Measurements from ENCODE around the gene SLC26A9.

SLC26A9 gene

DNA sequence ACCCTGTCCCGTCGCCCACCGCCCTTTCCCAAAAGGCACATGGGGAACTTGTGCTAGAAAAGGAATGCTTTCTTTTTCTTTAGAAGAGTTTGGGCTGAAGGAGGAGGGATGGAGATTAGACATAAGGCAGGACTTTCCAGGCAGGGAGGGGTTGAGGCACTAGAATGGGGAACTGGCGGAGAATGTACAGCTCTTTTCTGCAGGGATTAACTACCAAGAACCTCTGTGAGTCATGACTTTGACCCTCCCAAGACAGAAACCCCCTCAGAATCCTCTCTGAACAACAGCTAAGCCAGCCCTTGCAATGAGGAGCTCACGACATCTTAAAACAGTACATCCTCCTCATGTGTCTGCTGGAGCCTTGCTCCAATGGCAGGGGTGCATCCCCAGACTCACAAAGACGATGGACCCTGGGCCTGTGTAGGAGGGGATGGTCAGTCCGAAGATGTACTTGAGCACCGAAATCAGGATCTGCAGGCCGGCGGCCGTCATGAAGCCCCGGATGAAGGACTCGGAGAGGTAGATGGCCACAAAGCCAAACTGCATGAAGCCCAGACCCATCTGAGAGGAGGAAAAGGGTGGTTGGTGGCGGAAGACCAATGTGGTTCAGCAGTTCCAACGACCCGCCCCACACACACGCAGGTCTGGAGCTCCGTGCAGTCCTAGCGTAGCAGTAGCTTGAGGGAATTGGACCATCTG lies 13.6 kb downstream of the SLC26A9 start:
- H3K4me1 ChIP-seq (ENCODE audit: control insufficient read depth, low read depth, low read length) = peaks cover 29% of the 10 kb centered on the region
- H3K27me3 ChIP-seq (ENCODE audit: control insufficient read depth, insufficient read depth, low read length) = no peaks in the 10 kb centered on the region
- no peaks in the 10 kb centered on the region for H3K9me3 ChIP-seq (ENCODE audit: control insufficient read depth, low read depth, low read length)
- no peak overlapping the region for H3K27ac ChIP-seq (ENCODE audit: low read length)
- no peak overlapping the region for H3K4me3 ChIP-seq (ENCODE audit: low read length)
- no peaks in the 10 kb centered on the region for H3K36me3 ChIP-seq (ENCODE audit: control insufficient read depth, low read depth, low read length)
- H3K9ac ChIP-seq (ENCODE audit: low read length) = no peak overlapping the region

DNA sequence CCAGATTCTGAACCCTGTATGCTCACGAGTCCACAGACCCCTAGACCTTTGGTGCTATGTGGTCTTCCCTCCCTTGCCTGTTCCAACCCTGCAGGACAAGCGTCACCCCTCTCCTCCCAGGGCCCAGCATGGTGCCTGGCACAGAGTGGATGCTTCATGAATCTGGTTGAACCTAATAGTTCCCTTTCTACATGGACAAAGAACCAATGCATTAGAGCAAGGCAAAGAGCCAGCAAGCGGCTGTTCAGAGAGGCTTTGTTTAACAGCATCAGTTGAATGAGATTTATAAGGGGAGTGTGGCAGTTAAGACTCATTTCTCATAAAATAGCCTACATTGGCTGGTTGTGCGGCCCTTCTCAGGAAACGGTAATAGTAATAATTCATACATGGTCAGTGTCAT lies 14.9 kb downstream of the SLC26A9 start:
- Histone ChIP-seq H3K27ac (ENCODE audit: low read length) (no peak overlapping the region), H3K4me3 (ENCODE audit: low read length) (no peak overlapping the region), H3K36me3 (ENCODE audit: control insufficient read depth, low read depth, low read length) (no peaks in the 10 kb centered on the region), H3K27me3 (ENCODE audit: control insufficient read depth, insufficient read depth, low read length) (no peaks in the 10 kb centered on the region), H3K4me1 (ENCODE audit: control insufficient read depth, low read depth, low read length) (peaks cover 19% of the 10 kb centered on the region), H3K9ac (ENCODE audit: low read length) (no peak overlapping the region), H3K9me3 (ENCODE audit: control insufficient read depth, low read depth, low read length) (no peaks in the 10 kb centered on the region)

DNA sequence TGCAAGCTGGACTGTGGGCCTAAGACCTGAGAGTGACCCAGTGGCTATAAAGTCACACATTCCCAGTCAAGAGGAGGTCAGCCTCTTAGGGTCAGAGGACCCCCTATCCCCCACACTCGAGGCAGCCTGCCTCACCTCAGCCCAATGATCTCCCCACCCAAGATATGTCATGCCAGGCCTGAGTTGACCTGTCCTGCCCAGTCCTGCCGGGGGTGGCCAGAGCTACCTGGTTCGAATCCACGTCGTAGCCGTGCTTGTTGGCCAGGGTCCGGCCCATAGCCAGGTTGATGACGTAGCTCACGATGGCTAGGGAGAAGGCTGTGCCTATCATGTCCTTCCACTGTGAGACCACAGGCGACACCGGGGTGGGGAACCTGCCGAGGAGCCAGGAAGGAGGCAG lies 15.6 kb downstream of the SLC26A9 start:
- H3K9ac ChIP-seq (ENCODE audit: low read length) = no peak overlapping the region
- no peaks in the 10 kb centered on the region for H3K9me3 ChIP-seq (ENCODE audit: control insufficient read depth, low read depth, low read length)
- H3K4me3 ChIP-seq (ENCODE audit: low read length) = no peak overlapping the region
- no peaks in the 10 kb centered on the region for H3K27me3 ChIP-seq (ENCODE audit: control insufficient read depth, insufficient read depth, low read length)
- no peaks in the 10 kb centered on the region for H3K36me3 ChIP-seq (ENCODE audit: control insufficient read depth, low read depth, low read length)
- H3K27ac ChIP-seq (ENCODE audit: low read length) = no peak overlapping the region
- peaks cover 13% of the 10 kb centered on the region for H3K4me1 ChIP-seq (ENCODE audit: control insufficient read depth, low read depth, low read length)

- no peak overlapping the region for H3K27ac ChIP-seq (ENCODE audit: low read length)
- H3K36me3 ChIP-seq (ENCODE audit: control insufficient read depth, low read depth, low read length) = no peaks in the 10 kb centered on the region
- H3K9me3 ChIP-seq (ENCODE audit: control insufficient read depth, low read depth, low read length) = no peaks in the 10 kb centered on the region
- H3K9ac ChIP-seq (ENCODE audit: low read length) = no peak overlapping the region
- H3K27me3 ChIP-seq (ENCODE audit: control insufficient read depth, insufficient read depth, low read length) = no peaks in the 10 kb centered on the region
- H3K4me3 ChIP-seq (ENCODE audit: low read length) = no peak overlapping the region
- H3K4me1 ChIP-seq (ENCODE audit: control insufficient read depth, low read depth, low read length) = peaks cover 12% of the 10 kb centered on the region
These were observed 16.0 kb downstream of the SLC26A9 start for GRCh38 chr1:205927247-205927646.

- Histone ChIP-seq H3K27me3 (ENCODE audit: control insufficient read depth, insufficient read depth, low read length) (no peaks in the 10 kb centered on the region), H3K4me1 (ENCODE audit: control insufficient read depth, low read depth, low read length) (peaks cover 12% of the 10 kb centered on the region), H3K4me3 (ENCODE audit: low read length) (no peak overlapping the region), H3K9ac (ENCODE audit: low read length) (no peak overlapping the region), H3K27ac (ENCODE audit: low read length) (no peak overlapping the region), H3K9me3 (ENCODE audit: control insufficient read depth, low read depth, low read length) (no peaks in the 10 kb centered on the region), H3K36me3 (ENCODE audit: control insufficient read depth, low read depth, low read length) (no peaks in the 10 kb centered on the region)
These were observed 16.6 kb downstream of the SLC26A9 start for GRCh38 chr1:205926636-205927035.

DNA sequence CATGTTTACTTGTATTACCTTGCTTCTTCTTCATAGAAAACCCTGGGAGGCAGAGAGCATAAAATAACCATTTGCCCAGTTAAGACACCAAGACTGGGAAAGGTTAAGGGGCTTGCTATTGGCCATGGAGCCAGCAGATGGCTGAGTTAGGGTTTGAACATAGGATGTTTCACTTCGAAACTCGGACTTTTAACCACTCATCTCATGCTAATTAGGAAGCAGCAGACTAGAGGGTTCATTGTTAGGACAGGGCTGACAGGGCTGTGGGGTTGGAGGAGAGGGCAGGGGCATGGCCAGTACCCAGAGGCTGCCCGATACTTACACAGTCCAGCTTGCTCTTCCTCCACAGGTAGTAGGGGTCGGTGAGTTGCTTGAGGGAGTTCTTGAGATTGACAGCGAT lies 17.0 kb downstream of the SLC26A9 start:
- peaks cover 12% of the 10 kb centered on the region for H3K4me1 ChIP-seq (ENCODE audit: control insufficient read depth, low read depth, low read length)
- no peak overlapping the region for H3K27ac ChIP-seq (ENCODE audit: low read length)
- no peaks in the 10 kb centered on the region for H3K27me3 ChIP-seq (ENCODE audit: control insufficient read depth, insufficient read depth, low read length)
- H3K36me3 ChIP-seq (ENCODE audit: control insufficient read depth, low read depth, low read length) = no peaks in the 10 kb centered on the region
- no peak overlapping the region for H3K4me3 ChIP-seq (ENCODE audit: low read length)
- H3K9ac ChIP-seq (ENCODE audit: low read length) = no peak overlapping the region
- H3K9me3 ChIP-seq (ENCODE audit: control insufficient read depth, low read depth, low read length) = no peaks in the 10 kb centered on the region

GRCh38 chr1:205925736-205926135 lies 17.5 kb downstream of the SLC26A9 start:
- no peak overlapping the region for H3K9ac ChIP-seq (ENCODE audit: low read length)
- no peaks in the 10 kb centered on the region for H3K36me3 ChIP-seq (ENCODE audit: control insufficient read depth, low read depth, low read length)
- no peaks in the 10 kb centered on the region for H3K27me3 ChIP-seq (ENCODE audit: control insufficient read depth, insufficient read depth, low read length)
- no peak overlapping the region for H3K4me3 ChIP-seq (ENCODE audit: low read length)
- H3K4me1 ChIP-seq (ENCODE audit: control insufficient read depth, low read depth, low read length) = peaks cover 12% of the 10 kb centered on the region
- no peak overlapping the region for H3K27ac ChIP-seq (ENCODE audit: low read length)
- H3K9me3 ChIP-seq (ENCODE audit: control insufficient read depth, low read depth, low read length) = no peaks in the 10 kb centered on the region

DNA sequence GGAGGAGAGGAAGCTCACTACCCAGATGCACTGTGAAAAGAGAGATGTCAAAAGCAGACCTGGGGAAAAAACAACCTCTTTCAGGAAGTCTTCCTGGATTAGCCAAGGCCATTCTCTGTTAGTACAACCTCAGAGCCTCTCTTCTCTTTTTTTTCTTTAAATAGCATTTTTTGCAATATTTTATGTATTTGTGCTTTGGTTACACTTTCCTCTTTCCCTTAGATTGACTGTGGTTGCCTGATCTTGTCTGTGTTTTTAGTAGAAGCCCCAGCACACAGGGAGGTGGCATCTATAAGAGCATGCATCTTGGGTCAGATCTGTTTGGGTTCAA lies 18.8 kb downstream of the SLC26A9 start:
- no peak overlapping the region for H3K27ac ChIP-seq (ENCODE audit: low read length)
- H3K27me3 ChIP-seq (ENCODE audit: control insufficient read depth, insufficient read depth, low read length) = no peaks in the 10 kb centered on the region
- H3K4me1 ChIP-seq (ENCODE audit: control insufficient read depth, low read depth, low read length) = peaks cover 12% of the 10 kb centered on the region

GRCh38 chr1:205923651-205924459 lies 19.4 kb downstream of the SLC26A9 start:
- Histone ChIP-seq H3K27ac (ENCODE audit: low read length) (no peak overlapping the region), H3K4me1 (ENCODE audit: control insufficient read depth, low read depth, low read length) (peaks cover 12% of the 10 kb centered on the region), H3K27me3 (ENCODE audit: control insufficient read depth, insufficient read depth, low read length) (no peaks in the 10 kb centered on the region), H3K36me3 (ENCODE audit: control insufficient read depth, low read depth, low read length) (no peaks in the 10 kb centered on the region), H3K9me3 (ENCODE audit: control insufficient read depth, low read depth, low read length) (no peaks in the 10 kb centered on the region), H3K9ac (ENCODE audit: low read length) (no peak overlapping the region), H3K4me3 (ENCODE audit: low read length) (no peak overlapping the region)

More for the DNA sequence above, 18.8 kb downstream of the SLC26A9 start:
- Histone ChIP-seq H3K9ac (ENCODE audit: low read length) (no peak overlapping the region), H3K9me3 (ENCODE audit: control insufficient read depth, low read depth, low read length) (no peaks in the 10 kb centered on the region), H3K36me3 (ENCODE audit: control insufficient read depth, low read depth, low read length) (no peaks in the 10 kb centered on the region), H3K4me3 (ENCODE audit: low read length) (no peak overlapping the region)

DNA sequence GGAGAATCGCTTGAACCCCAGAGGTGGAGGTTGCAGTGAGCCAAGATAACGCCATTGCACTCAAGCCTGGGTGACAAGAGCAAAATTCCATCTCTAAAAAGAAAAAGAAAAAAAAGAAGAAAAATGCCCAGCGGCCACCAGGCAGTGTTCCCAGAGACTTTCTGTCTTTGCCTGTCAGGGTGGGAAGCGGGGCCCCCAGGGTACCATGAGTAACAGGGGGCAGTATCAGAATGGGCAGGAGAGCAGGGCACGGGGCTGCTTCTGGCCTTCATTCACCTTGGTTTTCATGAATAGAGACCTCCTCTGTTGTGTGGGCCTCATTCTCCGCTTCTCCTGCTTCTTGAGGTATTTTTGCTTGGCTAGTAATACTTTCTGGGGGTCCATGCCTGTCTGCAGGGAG lies 20.4 kb downstream of the SLC26A9 start:
- no peak overlapping the region for H3K9ac ChIP-seq (ENCODE audit: low read length)
- no peak overlapping the region for H3K4me3 ChIP-seq (ENCODE audit: low read length)
- no peak overlapping the region for H3K27ac ChIP-seq (ENCODE audit: low read length)
- peaks cover 12% of the 10 kb centered on the region for H3K4me1 ChIP-seq (ENCODE audit: control insufficient read depth, low read depth, low read length)
- no peaks in the 10 kb centered on the region for H3K27me3 ChIP-seq (ENCODE audit: control insufficient read depth, insufficient read depth, low read length)
- H3K9me3 ChIP-seq (ENCODE audit: control insufficient read depth, low read depth, low read length) = no peaks in the 10 kb centered on the region
- no peaks in the 10 kb centered on the region for H3K36me3 ChIP-seq (ENCODE audit: control insufficient read depth, low read depth, low read length)

DNA sequence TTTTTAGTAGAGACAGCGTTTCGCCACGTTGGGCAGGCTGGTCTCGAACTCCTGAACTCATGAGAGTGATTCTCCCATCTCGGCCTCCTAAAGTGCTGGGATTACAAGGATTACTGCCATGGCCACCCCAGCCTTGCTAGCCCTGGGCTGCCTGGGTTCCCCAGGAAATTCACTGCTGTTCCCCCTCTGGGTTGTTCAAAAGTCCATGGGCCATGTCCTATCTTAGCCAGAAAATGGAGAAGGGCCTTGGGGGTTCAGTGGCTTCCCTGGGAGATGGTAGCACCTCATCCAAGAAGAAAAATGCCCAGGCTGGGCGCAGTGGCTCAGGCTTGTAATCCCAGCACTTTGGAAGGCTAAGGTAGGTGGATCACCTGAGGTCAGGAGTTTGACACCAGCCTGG lies 20.9 kb downstream of the SLC26A9 start:
- Histone ChIP-seq H3K27ac (ENCODE audit: low read length) (no peak overlapping the region), H3K9ac (ENCODE audit: low read length) (no peak overlapping the region), H3K4me3 (ENCODE audit: low read length) (no peak overlapping the region), H3K4me1 (ENCODE audit: control insufficient read depth, low read depth, low read length) (peaks cover 12% of the 10 kb centered on the region), H3K9me3 (ENCODE audit: control insufficient read depth, low read depth, low read length) (no peaks in the 10 kb centered on the region), H3K36me3 (ENCODE audit: control insufficient read depth, low read depth, low read length) (no peaks in the 10 kb centered on the region), H3K27me3 (ENCODE audit: control insufficient read depth, insufficient read depth, low read length) (no peaks in the 10 kb centered on the region)

DNA sequence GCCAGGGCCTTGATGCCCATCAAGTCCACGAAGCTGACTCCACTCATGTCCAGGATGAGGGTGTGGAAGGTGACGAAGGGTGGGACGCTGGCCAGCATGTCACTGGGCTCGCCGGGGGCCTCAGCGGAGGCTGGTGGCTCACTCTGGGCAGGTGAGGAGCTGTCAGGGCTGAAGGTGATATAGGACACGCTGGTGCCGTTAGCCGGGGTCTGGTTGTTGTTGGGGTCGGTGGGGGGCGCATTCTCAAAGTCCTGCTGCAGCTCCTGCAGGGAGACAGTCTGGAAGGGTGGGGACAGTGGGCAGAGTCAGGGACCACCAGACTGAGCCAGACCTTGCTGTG lies 21.7 kb downstream of the SLC26A9 start:
- H3K27me3 ChIP-seq (ENCODE audit: control insufficient read depth, insufficient read depth, low read length) = no peaks in the 10 kb centered on the region
- H3K9ac ChIP-seq (ENCODE audit: low read length) = no peak overlapping the region
- no peaks in the 10 kb centered on the region for H3K9me3 ChIP-seq (ENCODE audit: control insufficient read depth, low read depth, low read length)
- H3K4me3 ChIP-seq (ENCODE audit: low read length) = no peak overlapping the region
- peaks cover 12% of the 10 kb centered on the region for H3K4me1 ChIP-seq (ENCODE audit: control insufficient read depth, low read depth, low read length)
- no peaks in the 10 kb centered on the region for H3K36me3 ChIP-seq (ENCODE audit: control insufficient read depth, low read depth, low read length)
- no peak overlapping the region for H3K27ac ChIP-seq (ENCODE audit: low read length)

Measured in iPS-18a (cell line).